Loucy (cell line): ENCODE measurements around the gene CDR2.

Experiments
- H2AFZ ChIP-seq: fragments of 200-600 bp; sonication (generic); 2 replicates; pipeline ENCODE4 v1.6.0; 2016; ENCODE audit warnings: antibody characterized with exemption, mild to moderate bottlenecking, low read length, moderate library complexity
- H3F3A ChIP-seq: fragments of 200-600 bp; 2 replicates; pipeline ENCODE4 v1.6.0; 2016; ENCODE audit warnings: antibody characterized with exemption, low read depth, mild to moderate bottlenecking
- H3K27me3 ChIP-seq: fragments of 200-600 bp; sonication (generic); 2 replicates; pipeline ENCODE4 v1.6.1; 2014; ENCODE audit warnings: low read length, mild to moderate bottlenecking; ENCODE audit not compliant: insufficient read depth, poor library complexity, severe bottlenecking
- H3K36me3 ChIP-seq: fragments of 200-600 bp; sonication (generic); 2 replicates; pipeline ENCODE4 v1.6.1; 2016; ENCODE audit warnings: low read length; ENCODE audit not compliant: insufficient read depth
- H3K4me1 ChIP-seq: fragments of 200-600 bp; sonication (generic); 2 replicates; pipeline ENCODE4 v1.5.1; 2014; ENCODE audit warnings: low read length, mild to moderate bottlenecking; ENCODE audit not compliant: insufficient read depth, poor library complexity, severe bottlenecking
- H3K4me2 ChIP-seq: fragments of 200-600 bp; sonication (generic); 2 replicates; pipeline ENCODE4 v1.6.0; 2014; ENCODE audit warnings: antibody characterized with exemption, low read length, low read depth, mild to moderate bottlenecking; ENCODE audit not compliant: poor library complexity, severe bottlenecking
- H3K4me3 ChIP-seq: fragments of 200-600 bp; sonication (generic); 2 replicates; pipeline ENCODE4 v1.5.1; 2014; ENCODE audit warnings: low read length, mild to moderate bottlenecking, mixed read lengths; ENCODE audit not compliant: poor library complexity, severe bottlenecking
- H3K79me2 ChIP-seq: fragments of 200-600 bp; sonication (generic); 2 replicates; pipeline ENCODE4 v1.6.1; 2014; ENCODE audit warnings: low read length; ENCODE audit not compliant: insufficient read depth
- H3K9ac ChIP-seq: fragments of 200-600 bp; sonication (generic); 2 replicates; pipeline ENCODE4 v1.6.0; 2014; ENCODE audit warnings: mild to moderate bottlenecking, low read depth, low read length, moderate library complexity; ENCODE audit not compliant: poor library complexity, severe bottlenecking
- H3K9me2 ChIP-seq: fragments of 200-600 bp; sonication (generic); replicated peaks from 2 replicates; pipeline ENCODE4 v1.6.1; 2016; ENCODE audit warnings: low read depth, low read length, mixed read lengths
- H3K9me3 ChIP-seq: fragments of 200-600 bp; sonication (generic); 2 replicates; pipeline ENCODE4 v1.6.1; 2014; ENCODE audit warnings: mild to moderate bottlenecking, antibody characterized with exemption, low read length, low read depth; ENCODE audit not compliant: insufficient read depth
- H4K20me1 ChIP-seq: fragments of 200-600 bp; sonication (generic); 2 replicates; pipeline ENCODE4 v1.6.0; 2014; ENCODE audit warnings: antibody characterized with exemption, low read length, mild to moderate bottlenecking; ENCODE audit not compliant: insufficient read depth, poor library complexity, severe bottlenecking
- EZH2phosphoT487 ChIP-seq: fragments of 200-600 bp; IDR thresholded peaks from 2 replicates; pipeline ENCODE4 v1.6.1; 2018; ENCODE audit warnings: antibody characterized with exemption, mild to moderate bottlenecking, moderate library complexity, borderline replicate concordance
- TF ChIP-seq, protein P1 (sequence below): fragments of 200-600 bp; sonication (generic); conservative IDR thresholded peaks from 2 replicates; pipeline ENCODE4 v1.5.1; 2014; ENCODE audit warnings: mild to moderate bottlenecking, antibody characterized with exemption, low read length

CDR2 gene

DNA sequence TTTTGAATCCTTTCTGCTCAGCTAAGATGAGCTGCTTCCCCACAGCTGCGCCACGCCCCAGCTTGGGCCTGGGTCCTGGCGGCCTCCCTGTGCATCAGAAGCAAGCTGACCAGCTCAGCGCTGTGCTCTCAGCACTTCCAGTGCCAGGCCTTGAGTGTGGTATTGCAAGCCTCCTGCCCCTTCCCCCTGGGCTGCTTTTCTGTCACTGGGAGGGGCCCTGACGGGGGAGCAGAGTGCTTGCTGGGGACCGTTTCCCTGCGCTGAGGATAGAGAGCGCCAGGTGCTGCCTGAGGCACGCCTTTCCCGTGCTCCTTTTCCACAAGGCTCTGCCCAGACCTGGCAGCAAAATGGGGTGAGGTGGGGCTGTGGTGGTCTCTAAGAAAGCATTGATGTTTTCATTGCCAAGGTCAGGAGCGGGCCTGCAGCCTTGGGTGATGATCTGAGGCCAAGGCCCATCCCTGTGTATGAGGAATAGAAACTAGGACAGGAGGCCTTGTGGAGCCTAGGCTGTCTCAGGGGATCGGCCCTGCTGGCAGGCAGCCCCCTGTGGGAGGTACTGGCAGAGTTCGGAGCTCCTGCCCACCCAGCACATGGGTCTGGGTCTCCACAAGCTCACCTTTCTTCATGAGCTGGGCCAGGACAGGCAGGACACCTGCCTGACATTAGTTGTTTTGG lies 47.5 kb downstream of the CDR2 start:
- H3K4me2 ChIP-seq, result no peak overlapping the region
- no peak overlapping the region for H2AFZ ChIP-seq
- TF ChIP-seq, protein P1, sequence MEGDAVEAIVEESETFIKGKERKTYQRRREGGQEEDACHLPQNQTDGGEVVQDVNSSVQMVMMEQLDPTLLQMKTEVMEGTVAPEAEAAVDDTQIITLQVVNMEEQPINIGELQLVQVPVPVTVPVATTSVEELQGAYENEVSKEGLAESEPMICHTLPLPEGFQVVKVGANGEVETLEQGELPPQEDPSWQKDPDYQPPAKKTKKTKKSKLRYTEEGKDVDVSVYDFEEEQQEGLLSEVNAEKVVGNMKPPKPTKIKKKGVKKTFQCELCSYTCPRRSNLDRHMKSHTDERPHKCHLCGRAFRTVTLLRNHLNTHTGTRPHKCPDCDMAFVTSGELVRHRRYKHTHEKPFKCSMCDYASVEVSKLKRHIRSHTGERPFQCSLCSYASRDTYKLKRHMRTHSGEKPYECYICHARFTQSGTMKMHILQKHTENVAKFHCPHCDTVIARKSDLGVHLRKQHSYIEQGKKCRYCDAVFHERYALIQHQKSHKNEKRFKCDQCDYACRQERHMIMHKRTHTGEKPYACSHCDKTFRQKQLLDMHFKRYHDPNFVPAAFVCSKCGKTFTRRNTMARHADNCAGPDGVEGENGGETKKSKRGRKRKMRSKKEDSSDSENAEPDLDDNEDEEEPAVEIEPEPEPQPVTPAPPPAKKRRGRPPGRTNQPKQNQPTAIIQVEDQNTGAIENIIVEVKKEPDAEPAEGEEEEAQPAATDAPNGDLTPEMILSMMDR, result no peak
- no peak for TF ChIP-seq EZH2phosphoT487
- H3K4me3 ChIP-seq, result no peak overlapping the region
- H3K9ac ChIP-seq, result no peak overlapping the region
- H4K20me1 ChIP-seq, result no peaks in the 10 kb centered on the region
- H3K9me2 ChIP-seq, result no peaks in the 10 kb centered on the region
- H3K27me3 ChIP-seq, result no peaks in the 10 kb centered on the region
- no peaks in the 10 kb centered on the region for H3F3A ChIP-seq
- H3K79me2 ChIP-seq, result no peaks in the 10 kb centered on the region
- H3K4me1 ChIP-seq, result no peaks in the 10 kb centered on the region
- no peaks in the 10 kb centered on the region for H3K9me3 ChIP-seq
- H3K36me3 ChIP-seq, result peaks cover 67% of the 10 kb centered on the region; the same call in 1 of the 2 replicates

DNA sequence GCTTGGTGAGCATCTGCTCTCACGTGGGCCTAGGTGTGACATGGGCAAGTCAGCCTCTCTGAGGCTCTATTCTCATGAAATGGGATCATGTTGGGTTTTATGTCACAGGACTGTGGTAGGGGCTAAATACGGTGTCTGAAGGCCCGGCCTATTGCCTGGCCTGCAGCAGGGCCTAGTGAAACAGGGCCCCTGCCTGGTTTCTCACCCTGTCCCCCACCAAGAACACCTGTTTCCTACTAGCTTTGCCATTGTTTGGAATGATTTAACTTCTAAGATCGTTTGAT lies 48.1 kb downstream of the CDR2 start:
- H3K4me2 ChIP-seq, result no peak overlapping the region
- H3K4me1 ChIP-seq, result no peaks in the 10 kb centered on the region
- H3K79me2 ChIP-seq, result no peaks in the 10 kb centered on the region
- no peaks in the 10 kb centered on the region for H3F3A ChIP-seq
- no peak overlapping the region for H3K9ac ChIP-seq
- TF ChIP-seq, protein P1, result no peak
- TF ChIP-seq EZH2phosphoT487, result no peak
- H3K9me3 ChIP-seq, result no peaks in the 10 kb centered on the region
- H3K4me3 ChIP-seq, result no peak overlapping the region
- no peak overlapping the region for H2AFZ ChIP-seq
- no peaks in the 10 kb centered on the region for H4K20me1 ChIP-seq
- no peaks in the 10 kb centered on the region for H3K27me3 ChIP-seq
- H3K36me3 ChIP-seq, result peaks cover 67% of the 10 kb centered on the region; the same call in 1 of the 2 replicates
- H3K9me2 ChIP-seq, result no peaks in the 10 kb centered on the region

DNA sequence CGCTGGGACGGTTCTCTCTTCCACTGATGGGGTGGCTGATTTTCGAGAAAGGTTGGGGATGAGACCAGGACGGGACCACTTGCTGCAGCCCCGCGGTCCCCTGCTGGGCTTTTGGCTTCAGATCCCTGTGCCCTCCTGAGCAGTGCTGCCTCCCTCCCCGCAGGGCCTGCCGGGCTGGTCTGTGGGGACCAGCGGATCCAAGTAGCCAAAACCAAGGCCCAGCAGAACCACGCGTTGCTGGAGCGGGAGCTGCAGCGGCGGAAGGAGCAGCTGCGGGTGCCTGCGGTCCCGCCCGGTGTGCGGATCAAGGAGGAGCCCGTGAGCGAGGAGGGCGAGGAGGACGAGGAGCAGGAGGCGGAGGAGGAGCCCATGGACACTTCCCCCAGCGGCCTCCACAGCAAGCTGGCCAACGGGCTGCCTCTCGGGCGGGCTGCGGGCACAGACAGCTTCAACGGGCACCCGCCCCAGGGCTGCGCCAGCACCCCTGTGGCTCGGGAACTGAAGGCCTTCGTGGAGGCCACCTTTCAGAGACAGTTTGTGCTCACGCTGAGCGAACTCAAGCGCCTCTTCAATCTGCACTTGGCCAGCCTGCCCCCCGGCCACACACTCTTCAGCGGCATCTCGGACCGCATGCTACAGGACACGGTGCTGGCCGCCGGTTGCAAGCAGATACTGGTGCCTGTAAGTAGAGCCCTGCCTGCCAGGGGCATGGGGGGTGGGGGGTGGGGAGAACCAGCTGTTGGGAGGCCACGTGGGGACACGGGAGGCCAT lies 48.6 kb downstream of the CDR2 start:
- no peaks in the 10 kb centered on the region for H3K79me2 ChIP-seq
- no peak overlapping the region for H2AFZ ChIP-seq
- H3K4me2 ChIP-seq, result no peak overlapping the region
- H3K4me3 ChIP-seq, result no peak overlapping the region
- no peaks in the 10 kb centered on the region for H3K27me3 ChIP-seq
- H3K36me3 ChIP-seq, result peaks cover 70% of the 10 kb centered on the region; the same call in 1 of the 2 replicates
- H3K9me2 ChIP-seq, result no peaks in the 10 kb centered on the region
- no peaks in the 10 kb centered on the region for H3K9me3 ChIP-seq
- peaks cover 2% of the 10 kb centered on the region for H4K20me1 ChIP-seq
- TF ChIP-seq EZH2phosphoT487, result no peak
- TF ChIP-seq, protein P1, result no peak
- H3F3A ChIP-seq, result no peaks in the 10 kb centered on the region
- H3K4me1 ChIP-seq, result no peaks in the 10 kb centered on the region
- H3K9ac ChIP-seq, result no peak overlapping the region
